Transverse colon (tissue), 4 donors: ENCODE results near the gene SEC24A. TPM values are rescaled to one million over a fixed set of nuclear protein-coding genes. Genes with fewer than 3 reads are reported as not detected.

ENCODE experiments used
- DNase-seq: peaks from one replicate; pipeline ENCODE4 v3.0.0-alpha.2; 2019
- H3K27ac ChIP-seq, 4 donors: fragments of 200-600 bp; sonication (generic); 2 replicates each; pipeline ENCODE4 v1.5.1; 2016 to 2018; ENCODE audit warnings: inconsistent platforms in 4 of 4
- H3K27me3 ChIP-seq: fragments of 200-600 bp; sonication (generic); 2 replicates; pipeline ENCODE4 v1.5.1; 2017; ENCODE audit warnings: inconsistent platforms
- H3K36me3 ChIP-seq, 4 donors: fragments of 200-600 bp; sonication (generic); 2 replicates each; pipeline ENCODE4 v1.5.1; 2017 to 2019; ENCODE audit warnings: inconsistent platforms in 4 of 4
- H3K4me1 ChIP-seq, 4 donors: fragments of 200-600 bp; sonication (generic); 2 replicates each; pipeline ENCODE4 v1.5.1; 2017 to 2020; ENCODE audit warnings: inconsistent platforms in 4 of 4
- H3K4me3 ChIP-seq, 4 donors: fragments of 200-600 bp; sonication (generic); 1 replicate in 1 of 4; 2 replicates in 3 of 4; pipeline versions ENCODE4 v1.5.1 to v1.6.1; 2017 to 2019; ENCODE audit warnings: inconsistent platforms in 4 of 4
- H3K9me3 ChIP-seq, 2 donors: fragments of 200-600 bp; sonication (generic); 2 replicates each; pipeline ENCODE4 v1.5.1; 2017 to 2019; ENCODE audit warnings: inconsistent platforms in 2 of 2
- EP300 ChIP-seq: sonication (generic); formaldehyde crosslinking; IDR thresholded peaks from one replicate; pipeline ENCODE4 v1.6.1; 2017; ENCODE audit warnings: antibody characterized with exemption, low read depth
- POLR2A ChIP-seq: fragments of 450-650 bp; IDR thresholded peaks from one replicate; pipeline ENCODE4 v1.6.1; 2016; ENCODE audit warnings: antibody characterized with exemption, mild to moderate bottlenecking, moderate library complexity
- POLR2AphosphoS5 ChIP-seq, 3 donors: sonication (generic); formaldehyde crosslinking; IDR thresholded peaks; one replicate each; pipeline ENCODE4 v1.6.1; 2016; ENCODE audit warnings: antibody characterized with exemption in 3 of 3
- WGBS, 2 donors: methylation state at CpG; one replicate each; pipeline ENCODE4 v1.1.5; 2018; ENCODE audit warnings: low coverage in 1 of 2; 5-methylcytosine and 5-hydroxymethylcytosine counted together
- in situ Hi-C, 4 donors: fragments of 200-750 bp; cut with MboI; loops; one replicate each; pipeline versions ENCODE4 v1.15.0 to v1.15.1; 2017; ENCODE audit warnings: low sequenced_read_pairs in 3 of 4, low pct_ligation_motif_present in 1 of 4, low pct_unique_long_range_greater_than_20kb in 1 of 4
- intact Hi-C: fragments of 100-400 bp; cut with DNase I; formaldehyde crosslinking; loops from one replicate; pipeline ENCODE4 v1.15.1; 2023; ENCODE audit warnings: low total_unique reads
- total RNA-seq, 4 donors: library from RNA; depleted of rRNA; stranded (reverse); fragments of >200 nt; gene quantifications; one replicate each; pipeline ENCODE4 v1.1.0, GENCODE V29; 2016
- TF ChIP-seq, protein P1 (sequence below), 5 experiments: fragments of 200-600 bp in 3 of 5; fragments of 450-650 bp in 2 of 5; sonication (generic) in 3 of 5; IDR thresholded peaks; 1 replicate in 2 of 5; 2 replicates in 3 of 5; pipeline ENCODE4 v1.5.1; 2016 to 2017; ENCODE audit warnings: antibody characterized with exemption in 5 of 5, inconsistent platforms in 3 of 5, mild to moderate bottlenecking in 2 of 5, moderate library complexity in 1 of 5

The SEC24A gene
- total RNA-seq, 4 donors from 2014 or later: 9.2 to 26.7 (median 18.6) TPM

GRCh38 chr5:134651531-134651930 lies 2.9 kb downstream of the SEC24A start:
- in situ Hi-C loops: no loop called here
- Histone ChIP-seq H3K27ac (no peak overlapping the region), H3K4me3 (no peak overlapping the region), H3K36me3 (no peaks in the 10 kb centered on the region), H3K9me3 (no peaks in the 10 kb centered on the region), H3K4me1 (peaks cover 3 to 34% (median 22%) of the 10 kb centered on the region in 4 donors), H3K27me3 (no peaks in the 10 kb centered on the region)
- intact Hi-C loops: no loop called here
- WGBS, 2 donors: 86 to 91% methylated on average over 4 of the region's 4 CpGs
- TF ChIP-seq, protein P1, sequence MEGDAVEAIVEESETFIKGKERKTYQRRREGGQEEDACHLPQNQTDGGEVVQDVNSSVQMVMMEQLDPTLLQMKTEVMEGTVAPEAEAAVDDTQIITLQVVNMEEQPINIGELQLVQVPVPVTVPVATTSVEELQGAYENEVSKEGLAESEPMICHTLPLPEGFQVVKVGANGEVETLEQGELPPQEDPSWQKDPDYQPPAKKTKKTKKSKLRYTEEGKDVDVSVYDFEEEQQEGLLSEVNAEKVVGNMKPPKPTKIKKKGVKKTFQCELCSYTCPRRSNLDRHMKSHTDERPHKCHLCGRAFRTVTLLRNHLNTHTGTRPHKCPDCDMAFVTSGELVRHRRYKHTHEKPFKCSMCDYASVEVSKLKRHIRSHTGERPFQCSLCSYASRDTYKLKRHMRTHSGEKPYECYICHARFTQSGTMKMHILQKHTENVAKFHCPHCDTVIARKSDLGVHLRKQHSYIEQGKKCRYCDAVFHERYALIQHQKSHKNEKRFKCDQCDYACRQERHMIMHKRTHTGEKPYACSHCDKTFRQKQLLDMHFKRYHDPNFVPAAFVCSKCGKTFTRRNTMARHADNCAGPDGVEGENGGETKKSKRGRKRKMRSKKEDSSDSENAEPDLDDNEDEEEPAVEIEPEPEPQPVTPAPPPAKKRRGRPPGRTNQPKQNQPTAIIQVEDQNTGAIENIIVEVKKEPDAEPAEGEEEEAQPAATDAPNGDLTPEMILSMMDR (IDR thresholded peaks at IDR 0.05): no peak
- TF ChIP-seq EP300: no peak
- no peak for TF ChIP-seq POLR2A
- no peak for TF ChIP-seq POLR2AphosphoS5 (IDR thresholded peaks at IDR 0.05)
- no peak for DNase-seq

- 73 to 93% methylated on average over 2 to 8 of the region's 8 CpGs for WGBS, 2 donors
- peaks cover 0 to 5% (median 0%) of the 10 kb centered on the region in 4 donors for H3K36me3 ChIP-seq
- H3K4me1 ChIP-seq: peaks cover 0 to 3% (median 0%) of the 10 kb centered on the region in 4 donors
Observed at GRCh38 chr5:134656690-134657089, 8.1 kb downstream of the SEC24A start.

DNA sequence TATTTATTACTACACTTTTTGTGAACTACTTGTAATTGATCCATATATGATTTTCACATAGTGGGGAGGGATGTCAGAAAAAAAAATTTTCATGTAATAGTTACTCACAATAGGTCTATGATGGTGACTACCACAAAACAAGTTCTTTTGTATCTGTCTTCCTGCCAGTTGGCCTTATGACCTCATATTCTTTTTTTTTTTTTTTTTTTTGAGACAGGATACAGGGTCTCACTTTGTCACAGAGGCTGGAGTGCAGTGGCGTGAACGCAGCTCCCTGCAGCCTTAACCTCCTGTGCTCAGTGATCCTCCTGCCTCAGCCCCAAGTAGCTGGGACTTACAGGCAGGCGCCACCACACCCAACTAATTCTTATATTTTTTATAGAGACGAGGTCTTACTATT lies 10.9 kb downstream of the SEC24A start:
- in situ Hi-C loops: no loop called here

More at GRCh38 chr5:134656690-134657089, 8.1 kb downstream of the SEC24A start:
- intact Hi-C loops: no loop called here
- no peak for TF ChIP-seq POLR2A
- no peak for TF ChIP-seq EP300
- TF ChIP-seq, protein P1 (IDR thresholded peaks at IDR 0.05): no peak
- no peak for TF ChIP-seq POLR2AphosphoS5 (IDR thresholded peaks at IDR 0.05)
- in situ Hi-C loops: no loop called here
- Histone ChIP-seq H3K27me3 (no peaks in the 10 kb centered on the region), H3K4me3 (no peak overlapping the region), H3K27ac (no peak overlapping the region), H3K9me3 (no peaks in the 10 kb centered on the region)
- DNase-seq: no peak

GRCh38 chr5:134659922-134660321 lies 11.3 kb downstream of the SEC24A start:
- 95 to 96% methylated on average over 4 to 6 of the region's 6 CpGs for WGBS, 2 donors
- no peak overlapping the region for H3K4me3 ChIP-seq
- no peak for TF ChIP-seq EP300
- no peak for TF ChIP-seq POLR2A
- TF ChIP-seq, protein P1 (IDR thresholded peaks at IDR 0.05): no peak
- TF ChIP-seq POLR2AphosphoS5 (IDR thresholded peaks at IDR 0.05): no peak
- in situ Hi-C loops (no loop called here), intact Hi-C loops (no loop called here)
- no peaks in the 10 kb centered on the region for H3K9me3 ChIP-seq
- H3K4me1 ChIP-seq: peaks cover 0 to 3% (median 0%) of the 10 kb centered on the region in 4 donors
- DNase-seq: no peak
- peaks cover 0 to 20% (median 4%) of the 10 kb centered on the region in 4 donors for H3K36me3 ChIP-seq
- H3K27me3 ChIP-seq: no peaks in the 10 kb centered on the region
- no peak overlapping the region for H3K27ac ChIP-seq

More for the DNA sequence above, 10.9 kb downstream of the SEC24A start:
- 90 to 98% methylated on average over 3 to 4 of the region's 4 CpGs for WGBS, 2 donors
- H3K27me3 ChIP-seq: no peaks in the 10 kb centered on the region
- H3K9me3 ChIP-seq: no peaks in the 10 kb centered on the region
- intact Hi-C loops: no loop called here
- H3K36me3 ChIP-seq: peaks cover 0 to 20% (median 3%) of the 10 kb centered on the region in 4 donors
- TF ChIP-seq POLR2A: no peak
- TF ChIP-seq, protein P1 (IDR thresholded peaks at IDR 0.05): no peak
- no peak for TF ChIP-seq EP300
- no peak for TF ChIP-seq POLR2AphosphoS5 (IDR thresholded peaks at IDR 0.05)
- H3K27ac ChIP-seq: no peak overlapping the region
- peaks cover 0 to 3% (median 0%) of the 10 kb centered on the region in 4 donors for H3K4me1 ChIP-seq
- no peak overlapping the region for H3K4me3 ChIP-seq
- no peak for DNase-seq
